ENCODE data around the gene MAPK10. TPM values are rescaled to one million over a fixed set of nuclear protein-coding genes. Genes with fewer than 3 reads are reported as not detected.

Gene MAPK10
- total RNA-seq, 1 donor from 2014 or later: 2.0 TPM

GRCh38 chr4:86035688-86036087, 324.2 kb downstream of the MAPK10 start:
- peaks cover 2% of the 10 kb centered on the region for H3K27me3 Mint-ChIP-seq (ENCODE audit: unreplicated experiment)
- H3K4me3 Mint-ChIP-seq (ENCODE audit: unreplicated experiment): no peak overlapping the region
- DNase-seq (ENCODE audit: low spot score): no peak
- peaks cover 12% of the 10 kb centered on the region for H3K4me1 Mint-ChIP-seq (ENCODE audit: unreplicated experiment)
- H3K9me3 Mint-ChIP-seq (ENCODE audit: unreplicated experiment): no peaks in the 10 kb centered on the region
- no peak for TF ChIP-seq CTCF (IDR thresholded peaks at IDR 0.05; ENCODE audit: unreplicated experiment)
- no peaks in the 10 kb centered on the region for H3K36me3 Mint-ChIP-seq (ENCODE audit: low read depth, unreplicated experiment)
- H3K27ac Mint-ChIP-seq (ENCODE audit: unreplicated experiment): no peak overlapping the region

DNA sequence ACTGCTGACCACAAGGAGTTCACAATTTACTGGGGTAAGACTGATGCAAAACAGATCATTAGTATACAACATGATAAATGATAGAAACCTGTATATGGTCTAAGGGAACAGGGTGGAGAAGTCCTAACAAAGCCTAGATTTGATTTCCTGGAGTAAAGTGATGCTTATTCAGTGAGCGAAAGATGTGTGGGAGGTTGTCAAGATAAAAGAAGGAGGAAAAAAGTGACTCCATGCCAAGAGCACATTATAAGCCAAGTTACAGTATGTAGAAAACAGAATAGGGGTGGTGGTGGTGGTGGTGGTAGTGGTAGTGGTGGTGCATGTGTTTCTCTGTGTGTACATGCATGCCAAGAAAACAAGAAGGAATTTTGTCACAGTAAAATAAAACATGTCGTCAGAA, 325.2 kb downstream of the MAPK10 start:
- Mint-ChIP-seq H3K36me3 (ENCODE audit: low read depth, unreplicated experiment) (no peaks in the 10 kb centered on the region), H3K4me3 (ENCODE audit: unreplicated experiment) (no peak overlapping the region), H3K4me1 (ENCODE audit: unreplicated experiment) (peaks cover 12% of the 10 kb centered on the region), H3K9me3 (ENCODE audit: unreplicated experiment) (no peaks in the 10 kb centered on the region), H3K27me3 (ENCODE audit: unreplicated experiment) (peaks cover 2% of the 10 kb centered on the region), H3K27ac (ENCODE audit: unreplicated experiment) (no peak overlapping the region)
- TF ChIP-seq CTCF (IDR thresholded peaks at IDR 0.05; ENCODE audit: unreplicated experiment): no peak
- no peak for DNase-seq (ENCODE audit: low spot score)

- Mint-ChIP-seq H3K4me3 (ENCODE audit: unreplicated experiment) (no peak overlapping the region), H3K9me3 (ENCODE audit: unreplicated experiment) (no peaks in the 10 kb centered on the region), H3K27me3 (ENCODE audit: unreplicated experiment) (peaks cover 2% of the 10 kb centered on the region), H3K27ac (ENCODE audit: unreplicated experiment) (no peak overlapping the region), H3K36me3 (ENCODE audit: low read depth, unreplicated experiment) (no peaks in the 10 kb centered on the region), H3K4me1 (ENCODE audit: unreplicated experiment) (peaks cover 12% of the 10 kb centered on the region)
- DNase-seq (ENCODE audit: low spot score): no peak
- TF ChIP-seq CTCF (IDR thresholded peaks at IDR 0.05; ENCODE audit: unreplicated experiment): no peak
Observed at GRCh38 chr4:86033171-86033570, 326.7 kb downstream of the MAPK10 start.

DNA sequence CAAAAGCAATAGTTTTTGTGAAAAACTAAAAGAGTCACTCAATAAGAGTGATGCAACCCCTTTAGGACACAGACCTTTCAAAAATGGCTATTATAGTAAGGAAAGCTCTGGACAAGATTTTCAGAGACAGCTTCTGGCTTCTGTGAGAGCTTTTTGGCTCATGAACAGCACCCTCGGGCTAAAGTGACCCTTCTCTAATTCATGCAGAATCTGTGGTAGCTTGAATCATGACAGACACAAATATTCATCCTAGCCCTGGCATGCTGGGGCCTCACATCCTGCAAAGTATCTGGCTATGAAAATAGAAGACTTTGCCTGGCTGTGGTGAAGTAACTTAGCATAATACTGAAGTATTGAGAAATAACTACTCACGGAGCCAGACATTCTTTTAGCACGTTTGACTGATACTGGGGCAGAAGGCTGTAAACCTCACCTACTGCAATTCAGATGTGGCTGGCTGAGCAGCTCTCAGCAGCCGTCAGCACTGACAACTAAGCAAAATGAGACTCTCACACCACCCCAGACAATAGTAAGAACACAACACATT, 327.3 kb downstream of the MAPK10 start:
- no peak for TF ChIP-seq CTCF (IDR thresholded peaks at IDR 0.05; ENCODE audit: unreplicated experiment)
- DNase-seq (ENCODE audit: low spot score): no peak

DNA sequence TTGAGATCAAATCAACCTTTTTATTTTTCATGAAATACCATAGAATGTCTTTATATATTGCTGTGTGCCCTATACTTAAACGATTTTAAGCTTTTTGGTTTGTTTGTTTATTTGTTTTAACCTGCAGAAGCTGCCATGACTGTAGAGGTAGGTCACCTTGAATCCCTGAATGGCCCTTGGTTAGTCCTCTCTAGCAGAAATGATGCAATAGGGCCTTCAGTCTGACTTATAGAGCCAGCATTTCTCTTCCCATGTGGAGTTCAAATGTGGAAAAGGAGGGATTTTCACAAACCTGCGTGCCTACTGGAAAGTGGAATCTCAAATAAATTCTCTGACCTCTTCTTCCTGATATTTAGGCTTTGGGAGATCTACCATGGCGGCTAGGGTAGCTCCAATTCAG, 327.9 kb downstream of the MAPK10 start:
- H3K9me3 Mint-ChIP-seq (ENCODE audit: unreplicated experiment): no peaks in the 10 kb centered on the region
- H3K4me1 Mint-ChIP-seq (ENCODE audit: unreplicated experiment): peaks cover 11% of the 10 kb centered on the region
- no peak for DNase-seq (ENCODE audit: low spot score)

More for the DNA sequence above, 327.3 kb downstream of the MAPK10 start:
- Mint-ChIP-seq H3K4me1 (ENCODE audit: unreplicated experiment) (peaks cover 12% of the 10 kb centered on the region), H3K36me3 (ENCODE audit: low read depth, unreplicated experiment) (no peaks in the 10 kb centered on the region), H3K27me3 (ENCODE audit: unreplicated experiment) (peaks cover 2% of the 10 kb centered on the region), H3K4me3 (ENCODE audit: unreplicated experiment) (no peak overlapping the region), H3K27ac (ENCODE audit: unreplicated experiment) (no peak overlapping the region), H3K9me3 (ENCODE audit: unreplicated experiment) (no peaks in the 10 kb centered on the region)

More for the DNA sequence above, 327.9 kb downstream of the MAPK10 start:
- H3K27me3 Mint-ChIP-seq (ENCODE audit: unreplicated experiment): peaks cover 2% of the 10 kb centered on the region
- no peak for TF ChIP-seq CTCF (IDR thresholded peaks at IDR 0.05; ENCODE audit: unreplicated experiment)
- H3K27ac Mint-ChIP-seq (ENCODE audit: unreplicated experiment): no peak overlapping the region
- no peak overlapping the region for H3K4me3 Mint-ChIP-seq (ENCODE audit: unreplicated experiment)
- no peaks in the 10 kb centered on the region for H3K36me3 Mint-ChIP-seq (ENCODE audit: low read depth, unreplicated experiment)
